ENCODE results near the gene MEIOB.

MEIOB gene

DNA sequence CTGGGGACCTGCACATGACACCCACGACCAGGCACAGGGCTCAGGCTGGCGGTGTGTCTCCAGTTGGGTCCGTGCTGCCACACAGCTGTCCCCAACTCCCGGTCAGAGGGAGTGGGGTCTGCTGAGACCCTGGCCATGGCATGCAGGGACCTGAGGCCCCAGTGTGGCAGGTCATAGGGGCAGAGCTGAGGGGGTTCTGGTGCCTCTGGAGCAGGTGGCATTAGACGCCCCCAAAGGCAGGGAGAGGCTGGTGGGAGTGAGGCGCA lies 85.0 kb downstream of the MEIOB start:
- Histone ChIP-seq H4K20me1 (ENCODE audit: insufficient read depth, low read length) (no peaks in the 10 kb centered on the region), H3K27me3 (replicated peaks; ENCODE audit: insufficient read depth, low read length) (no peaks in the 10 kb centered on the region), H3K79me2 (ENCODE audit: low read length) (peaks cover 48% of the 10 kb centered on the region), H2AFZ (ENCODE audit: low read length) (no peak overlapping the region), H3K4me1 (ENCODE audit: low read length) (no peaks in the 10 kb centered on the region), H3K9ac (ENCODE audit: low read length) (no peak overlapping the region), H3K9me3 (replicated peaks; ENCODE audit: insufficient read depth, low read length) (no peaks in the 10 kb centered on the region), H3K9me2 (replicated peaks; ENCODE audit: insufficient read depth, low read length) (no peaks in the 10 kb centered on the region), H3F3A (ENCODE audit: insufficient read depth, low read length) (no peaks in the 10 kb centered on the region), H3K4me2 (ENCODE audit: low read depth, low read length) (no peak overlapping the region), H3K27ac (ENCODE audit: low read length) (no peak overlapping the region), H3K4me3 (ENCODE audit: low read length) (no peak overlapping the region), H3K36me3 (replicated peaks; ENCODE audit: insufficient read depth, low read length) (no peaks in the 10 kb centered on the region)
- no peak for DNase-seq
- TF ChIP-seq EZH2phosphoT487 (IDR thresholded peaks at IDR 0.05; ENCODE audit: low read length) (no peak), EZH2 (optimal IDR thresholded peaks at IDR 0.05; ENCODE audit: low read depth, low read length) (no peak)
- TF ChIP-seq, protein P1, sequence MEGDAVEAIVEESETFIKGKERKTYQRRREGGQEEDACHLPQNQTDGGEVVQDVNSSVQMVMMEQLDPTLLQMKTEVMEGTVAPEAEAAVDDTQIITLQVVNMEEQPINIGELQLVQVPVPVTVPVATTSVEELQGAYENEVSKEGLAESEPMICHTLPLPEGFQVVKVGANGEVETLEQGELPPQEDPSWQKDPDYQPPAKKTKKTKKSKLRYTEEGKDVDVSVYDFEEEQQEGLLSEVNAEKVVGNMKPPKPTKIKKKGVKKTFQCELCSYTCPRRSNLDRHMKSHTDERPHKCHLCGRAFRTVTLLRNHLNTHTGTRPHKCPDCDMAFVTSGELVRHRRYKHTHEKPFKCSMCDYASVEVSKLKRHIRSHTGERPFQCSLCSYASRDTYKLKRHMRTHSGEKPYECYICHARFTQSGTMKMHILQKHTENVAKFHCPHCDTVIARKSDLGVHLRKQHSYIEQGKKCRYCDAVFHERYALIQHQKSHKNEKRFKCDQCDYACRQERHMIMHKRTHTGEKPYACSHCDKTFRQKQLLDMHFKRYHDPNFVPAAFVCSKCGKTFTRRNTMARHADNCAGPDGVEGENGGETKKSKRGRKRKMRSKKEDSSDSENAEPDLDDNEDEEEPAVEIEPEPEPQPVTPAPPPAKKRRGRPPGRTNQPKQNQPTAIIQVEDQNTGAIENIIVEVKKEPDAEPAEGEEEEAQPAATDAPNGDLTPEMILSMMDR (IDR thresholded peaks at IDR 0.05; ENCODE audit: low read length): no peak

DNA sequence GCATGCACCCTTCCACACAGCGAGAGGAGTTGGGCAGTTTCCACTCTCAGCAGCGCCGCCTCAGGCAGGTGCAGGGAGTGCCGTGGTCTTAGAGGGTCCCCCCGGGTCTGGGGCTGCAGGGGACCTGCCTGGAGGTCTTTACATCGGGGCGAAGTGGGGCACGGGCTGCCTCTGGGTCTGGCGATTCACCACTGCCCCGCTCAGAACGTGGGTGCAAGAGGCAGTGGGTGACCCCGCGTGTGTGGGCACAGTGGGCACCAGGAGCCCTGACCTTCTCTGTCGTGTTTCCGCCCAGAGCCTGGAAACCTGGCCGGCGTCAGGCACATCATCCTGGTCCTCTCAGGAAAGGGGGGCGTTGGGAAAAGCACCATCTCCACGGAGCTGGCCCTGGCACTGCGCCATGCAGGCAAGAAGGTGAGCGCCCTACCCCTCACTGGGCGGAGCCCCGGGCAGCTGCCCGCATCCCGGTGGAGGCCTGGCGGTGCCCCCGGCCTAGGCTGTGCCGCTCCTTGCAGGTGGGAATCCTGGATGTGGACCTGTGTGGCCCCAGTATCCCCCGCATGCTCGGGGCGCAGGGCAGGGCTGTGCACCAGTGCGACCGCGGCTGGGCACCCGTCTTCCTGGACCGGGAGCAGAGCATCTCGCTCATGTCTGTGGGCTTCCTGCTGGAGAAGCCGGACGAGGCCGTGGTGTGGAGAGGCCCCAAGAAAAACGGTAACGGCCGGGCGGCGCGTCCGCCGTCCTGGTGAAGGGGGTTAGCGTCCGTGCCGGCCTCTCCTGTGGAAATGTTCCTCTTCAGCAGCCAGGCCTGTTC lies 85.5 kb downstream of the MEIOB start:
- no peaks in the 10 kb centered on the region for H3K9me3 ChIP-seq (replicated peaks; ENCODE audit: insufficient read depth, low read length)

DNA sequence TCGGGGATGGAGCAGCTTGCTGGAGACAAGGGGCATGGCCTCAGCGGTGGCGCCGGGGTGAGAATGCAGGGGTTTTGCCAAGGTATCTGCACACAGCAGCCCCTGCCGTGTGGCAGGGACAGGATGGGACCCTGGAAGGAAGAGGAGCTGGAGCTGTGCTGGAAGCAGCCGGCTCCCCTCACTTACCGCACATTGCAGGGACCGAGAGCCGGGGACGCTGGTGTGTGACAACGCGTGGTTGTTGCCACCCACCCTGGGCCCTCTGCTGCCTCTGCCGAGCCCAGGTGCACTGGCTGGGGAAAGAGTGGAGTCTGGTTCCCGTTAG lies 86.2 kb downstream of the MEIOB start:
- Histone ChIP-seq H3K9me2 (replicated peaks; ENCODE audit: insufficient read depth, low read length) (no peaks in the 10 kb centered on the region), H3K4me2 (ENCODE audit: low read depth, low read length) (no peak overlapping the region), H3K4me3 (ENCODE audit: low read length) (no peak overlapping the region), H2AFZ (ENCODE audit: low read length) (no peak overlapping the region), H3K79me2 (ENCODE audit: low read length) (peaks cover 59% of the 10 kb centered on the region), H4K20me1 (ENCODE audit: insufficient read depth, low read length) (no peaks in the 10 kb centered on the region), H3K27me3 (replicated peaks; ENCODE audit: insufficient read depth, low read length) (no peaks in the 10 kb centered on the region), H3K36me3 (replicated peaks; ENCODE audit: insufficient read depth, low read length) (no peaks in the 10 kb centered on the region), H3K9me3 (replicated peaks; ENCODE audit: insufficient read depth, low read length) (no peaks in the 10 kb centered on the region), H3K27ac (ENCODE audit: low read length) (no peak overlapping the region), H3F3A (ENCODE audit: insufficient read depth, low read length) (peaks cover 11% of the 10 kb centered on the region; the same call in 1 of the 2 replicates), H3K4me1 (ENCODE audit: low read length) (peaks cover 4% of the 10 kb centered on the region; the same call in 1 of the 2 replicates), H3K9ac (ENCODE audit: low read length) (no peak overlapping the region)
- no peak for DNase-seq
- TF ChIP-seq, protein P1 (IDR thresholded peaks at IDR 0.05; ENCODE audit: low read length): no peak
- TF ChIP-seq EZH2phosphoT487 (IDR thresholded peaks at IDR 0.05; ENCODE audit: low read length) (no peak), EZH2 (optimal IDR thresholded peaks at IDR 0.05; ENCODE audit: low read depth, low read length) (no peak)

More for the DNA sequence above, 85.5 kb downstream of the MEIOB start:
- Histone ChIP-seq H3K4me2 (ENCODE audit: low read depth, low read length) (no peak overlapping the region), H3K4me3 (ENCODE audit: low read length) (no peak overlapping the region), H3K36me3 (replicated peaks; ENCODE audit: insufficient read depth, low read length) (no peaks in the 10 kb centered on the region), H3K79me2 (ENCODE audit: low read length) (peaks cover 53% of the 10 kb centered on the region), H3K27ac (ENCODE audit: low read length) (no peak overlapping the region), H3K4me1 (ENCODE audit: low read length) (peaks cover under 1% of the 10 kb centered on the region; the same call in 1 of the 2 replicates), H3K9ac (ENCODE audit: low read length) (no peak overlapping the region), H2AFZ (ENCODE audit: low read length) (no peak overlapping the region), H3K27me3 (replicated peaks; ENCODE audit: insufficient read depth, low read length) (no peaks in the 10 kb centered on the region), H3K9me2 (replicated peaks; ENCODE audit: insufficient read depth, low read length) (no peaks in the 10 kb centered on the region), H4K20me1 (ENCODE audit: insufficient read depth, low read length) (no peaks in the 10 kb centered on the region), H3F3A (ENCODE audit: insufficient read depth, low read length) (peaks cover 5% of the 10 kb centered on the region; the same call in 1 of the 2 replicates)
- no peak for TF ChIP-seq EZH2 (optimal IDR thresholded peaks at IDR 0.05; ENCODE audit: low read depth, low read length)
- TF ChIP-seq, protein P1 (IDR thresholded peaks at IDR 0.05; ENCODE audit: low read length): no peak
- no peak for TF ChIP-seq EZH2phosphoT487 (IDR thresholded peaks at IDR 0.05; ENCODE audit: low read length)
- no peak for DNase-seq
